Activated CD8-positive, alpha-beta memory T cell treated with anti-CD3 and anti-CD28 coated beads, Interleukin-2, amount 50 U/mL, for 48 hours (primary cell): ENCODE results near the gene COPS6.

Source experiments
- DNase-seq: peaks from one replicate; pipeline ENCODE4 v3.0.0-alpha.2; 2020

Gene COPS6

GRCh38 chr7:100080907-100081534 lies 7.7 kb upstream of the COPS6 start:
- DNase-seq, result no peak

GRCh38 chr7:100081535-100082102 lies 7.2 kb upstream of the COPS6 start, which contains the start of gene ZNF3:
ZNF3 (minus strand) TSS chr7:100081723; CDS start chr7:100077357, 4,366 bp downstream.
- peak; percentile 99 for DNase-seq

- DNase-seq, result no peak
These were observed 5.8 kb upstream of the COPS6 start for GRCh38 chr7:100082978-100083377.

GRCh38 chr7:100085515-100085914 lies 3.3 kb upstream of the COPS6 start:
- DNase-seq, result no peak

DNA sequence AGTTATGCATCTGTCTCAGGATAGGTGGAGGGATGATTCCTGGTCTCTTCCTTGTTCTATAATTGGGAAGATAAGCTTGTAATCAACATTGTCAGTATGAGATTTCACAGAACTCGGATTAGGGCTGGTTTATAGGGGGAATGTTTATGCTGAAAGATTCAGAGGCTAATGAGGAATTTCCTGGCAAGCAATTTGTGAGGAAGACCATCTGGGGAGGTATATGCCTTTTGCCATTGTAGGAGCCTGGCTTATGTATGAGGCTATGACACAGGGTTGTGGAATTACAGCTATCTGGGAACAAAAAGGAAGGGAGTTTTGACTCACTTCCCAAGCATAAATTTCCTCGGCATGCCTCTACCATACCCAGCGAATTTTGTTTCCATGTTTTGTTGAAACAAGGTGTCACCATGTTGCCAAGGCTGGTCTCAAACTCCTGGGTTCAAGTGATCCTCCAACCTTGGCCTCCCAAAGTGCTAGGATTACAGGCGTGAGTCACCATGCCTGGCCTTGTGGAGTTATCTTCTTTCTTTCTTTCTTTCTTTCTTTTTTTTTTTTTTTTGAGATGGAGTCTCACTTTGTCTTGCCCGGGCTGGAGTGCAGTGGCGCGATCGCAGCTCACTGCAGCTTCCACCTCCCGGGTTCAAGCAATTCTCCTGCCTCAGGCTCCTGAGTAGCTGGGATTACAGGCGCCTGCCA lies 1.6 kb upstream of the COPS6 start:
- DNase-seq, result no peak

GRCh38 chr7:100088095-100088620 lies 611 bp upstream of the COPS6 start:
- DNase-seq, result no peak

- no peak for DNase-seq
These were observed 858 bp downstream of the COPS6 start for GRCh38 chr7:100089458-100090196.

DNA sequence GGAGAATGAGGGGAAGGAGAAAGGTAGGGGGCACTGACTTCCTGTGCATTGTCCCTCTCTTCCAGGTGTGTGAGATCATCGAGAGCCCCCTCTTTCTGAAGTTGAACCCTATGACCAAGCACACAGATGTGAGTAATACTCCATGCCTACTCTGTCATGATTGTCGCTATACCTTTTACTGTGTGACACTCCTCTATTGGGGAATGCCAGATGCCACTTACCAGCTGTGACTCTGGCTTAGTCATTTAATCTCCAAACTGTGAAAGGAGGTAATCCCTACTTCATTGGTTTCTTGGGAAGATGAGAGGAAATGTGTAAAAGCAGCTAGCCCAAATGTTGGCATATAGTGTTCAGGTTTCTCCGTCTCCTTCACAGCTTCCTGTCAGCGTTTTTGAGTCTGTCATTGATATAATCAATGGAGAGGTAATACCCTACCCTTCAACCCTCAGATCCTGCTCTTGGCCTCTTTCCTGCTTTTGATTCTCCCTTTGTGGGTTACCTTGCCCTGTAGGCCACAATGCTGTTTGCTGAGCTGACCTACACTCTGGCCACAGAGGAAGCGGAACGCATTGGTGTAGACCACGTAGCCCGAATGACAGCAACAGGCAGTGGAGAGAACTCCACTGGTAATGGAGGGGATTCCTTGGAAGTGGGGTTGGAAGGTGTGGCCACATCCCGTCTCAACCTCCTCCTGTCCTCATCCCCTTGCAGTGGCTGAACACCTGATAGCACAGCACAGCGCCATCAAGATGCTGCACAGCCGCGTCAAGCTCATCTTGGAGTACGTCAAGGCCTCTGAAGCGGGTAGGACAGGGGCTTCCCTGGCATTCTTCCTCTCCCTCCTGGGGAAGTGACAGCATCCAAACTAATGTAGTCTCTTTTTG lies 2.0 kb downstream of the COPS6 start:
- DNase-seq, result peak; percentile 71

DNA sequence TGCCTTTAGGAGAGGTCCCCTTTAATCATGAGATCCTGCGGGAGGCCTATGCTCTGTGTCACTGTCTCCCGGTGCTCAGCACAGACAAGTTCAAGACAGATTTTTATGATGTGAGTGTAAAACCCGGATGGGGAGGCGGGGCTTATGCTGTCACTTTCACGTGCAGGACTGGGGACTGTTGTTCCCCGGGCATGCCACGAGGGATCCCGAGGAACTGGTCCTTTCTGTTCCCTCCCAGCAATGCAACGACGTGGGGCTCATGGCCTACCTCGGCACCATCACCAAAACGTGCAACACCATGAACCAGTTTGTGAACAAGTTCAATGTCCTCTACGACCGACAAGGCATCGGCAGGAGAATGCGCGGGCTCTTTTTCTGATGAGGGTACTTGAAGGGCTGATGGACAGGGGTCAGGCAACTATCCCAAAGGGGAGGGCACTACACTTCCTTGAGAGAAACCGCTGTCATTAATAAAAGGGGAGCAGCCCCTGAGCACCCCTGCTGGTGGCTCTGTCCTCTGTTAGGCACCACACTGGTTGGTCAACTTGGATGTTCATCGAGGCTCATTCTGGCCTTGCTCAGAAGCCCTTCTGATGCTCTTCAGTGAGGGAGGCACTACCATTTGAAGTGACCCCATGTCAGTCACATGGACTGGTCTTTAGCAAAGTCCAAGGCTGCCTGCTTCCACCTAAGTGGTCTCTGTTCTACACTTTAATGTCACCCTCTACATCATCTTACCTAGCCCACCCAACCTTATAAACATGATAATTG lies 2.8 kb downstream of the COPS6 start:
- peak; percentile 76 for DNase-seq

DNA sequence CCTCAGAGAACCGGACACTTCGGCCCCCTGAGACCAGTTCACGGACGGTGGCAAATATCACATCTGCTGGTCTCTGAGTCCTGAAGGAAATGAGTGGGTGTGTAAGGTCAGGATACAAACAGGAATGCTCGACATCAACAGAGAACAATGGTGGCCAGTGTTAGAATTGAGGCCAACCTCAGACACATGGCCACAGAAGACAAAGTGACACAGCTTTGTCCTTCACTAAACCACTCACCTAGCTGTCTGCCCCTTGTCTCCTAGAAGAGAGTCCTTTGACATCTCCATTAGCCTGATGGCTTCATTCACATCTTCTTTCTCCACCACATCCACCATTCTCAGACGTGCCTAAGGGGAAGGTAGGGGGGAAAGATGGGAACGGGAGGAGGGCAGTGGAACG lies 4.3 kb downstream of the COPS6 start:
- DNase-seq, result no peak

- no peak for DNase-seq
These were observed 4.7 kb downstream of the COPS6 start for GRCh38 chr7:100093498-100093897.

DNA sequence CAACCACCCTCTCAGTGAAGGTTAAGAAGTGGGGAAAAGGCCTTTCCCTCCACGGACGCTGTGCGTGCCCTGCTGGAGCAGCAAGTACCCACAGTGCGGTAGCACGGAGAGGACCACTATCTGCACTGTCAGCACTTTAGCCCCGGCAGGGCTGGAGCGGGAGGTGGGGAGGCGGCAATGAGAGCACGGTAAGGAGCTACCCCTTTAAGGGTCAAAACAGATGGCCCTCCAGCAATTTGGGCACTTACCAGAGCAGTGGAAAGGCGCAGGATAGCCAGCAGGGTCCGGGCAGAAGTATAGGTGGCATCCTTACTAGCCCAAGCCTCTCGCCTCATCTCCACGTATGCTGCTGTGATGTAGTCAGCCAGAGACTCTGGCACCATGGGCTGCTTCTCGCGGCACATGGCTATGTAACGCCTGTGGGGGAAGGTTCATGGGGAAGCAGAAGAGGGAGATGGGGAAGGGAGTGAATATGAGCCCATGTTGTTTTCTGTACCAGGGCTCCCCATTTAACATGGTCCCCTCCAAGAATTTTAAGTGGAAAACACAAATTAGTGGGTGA lies 5.2 kb downstream of the COPS6 start:
- no peak for DNase-seq

DNA sequence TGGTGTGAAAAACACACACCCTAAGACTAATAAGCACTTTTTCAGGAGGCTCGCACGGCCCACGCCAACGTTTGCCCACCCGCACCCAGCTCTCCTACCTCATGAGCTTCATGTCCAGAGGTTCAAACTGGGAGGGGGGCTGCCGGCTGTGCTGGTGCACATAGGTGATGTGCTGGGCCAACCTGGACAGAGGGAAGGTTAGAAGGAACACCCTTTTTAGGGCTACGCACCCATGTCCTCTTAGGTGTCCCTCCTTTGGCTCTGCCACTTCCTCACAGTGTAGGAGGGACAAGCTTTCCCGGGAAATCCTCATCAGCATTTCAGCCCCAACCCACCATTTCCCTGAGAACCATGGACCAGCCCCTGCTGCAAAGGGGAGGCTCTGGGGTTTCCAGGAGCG lies 6.5 kb downstream of the COPS6 start:
- DNase-seq, result no peak

DNA sequence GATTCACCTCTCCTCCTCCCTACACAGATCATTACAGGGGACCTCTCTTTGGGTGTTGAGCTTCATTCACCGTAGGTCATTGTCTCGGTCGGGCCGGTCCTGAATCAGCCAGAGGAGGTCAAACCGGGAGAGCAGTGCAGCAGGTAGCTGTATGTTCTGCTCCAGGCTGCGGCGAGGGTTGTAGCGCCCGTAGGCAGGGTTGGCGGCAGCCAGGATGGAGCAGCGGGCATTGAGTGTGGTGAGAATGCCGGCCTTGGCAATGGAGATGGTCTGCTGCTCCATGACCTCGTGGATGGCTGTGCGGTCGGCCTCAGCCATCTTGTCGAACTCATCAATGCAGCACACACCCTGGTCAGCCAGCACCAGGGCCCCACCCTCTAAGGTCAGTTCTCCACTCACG lies 6.9 kb downstream of the COPS6 start:
- no peak for DNase-seq

- no peak for DNase-seq
These were observed 10.1 kb downstream of the COPS6 start for GRCh38 chr7:100098913-100099312.

GRCh38 chr7:100099452-100099851 lies 10.7 kb downstream of the COPS6 start:
- DNase-seq, result no peak

- DNase-seq, result peak; percentile 93
These were observed 11.7 kb downstream of the COPS6 start for GRCh38 chr7:100100420-100101015.

DNA sequence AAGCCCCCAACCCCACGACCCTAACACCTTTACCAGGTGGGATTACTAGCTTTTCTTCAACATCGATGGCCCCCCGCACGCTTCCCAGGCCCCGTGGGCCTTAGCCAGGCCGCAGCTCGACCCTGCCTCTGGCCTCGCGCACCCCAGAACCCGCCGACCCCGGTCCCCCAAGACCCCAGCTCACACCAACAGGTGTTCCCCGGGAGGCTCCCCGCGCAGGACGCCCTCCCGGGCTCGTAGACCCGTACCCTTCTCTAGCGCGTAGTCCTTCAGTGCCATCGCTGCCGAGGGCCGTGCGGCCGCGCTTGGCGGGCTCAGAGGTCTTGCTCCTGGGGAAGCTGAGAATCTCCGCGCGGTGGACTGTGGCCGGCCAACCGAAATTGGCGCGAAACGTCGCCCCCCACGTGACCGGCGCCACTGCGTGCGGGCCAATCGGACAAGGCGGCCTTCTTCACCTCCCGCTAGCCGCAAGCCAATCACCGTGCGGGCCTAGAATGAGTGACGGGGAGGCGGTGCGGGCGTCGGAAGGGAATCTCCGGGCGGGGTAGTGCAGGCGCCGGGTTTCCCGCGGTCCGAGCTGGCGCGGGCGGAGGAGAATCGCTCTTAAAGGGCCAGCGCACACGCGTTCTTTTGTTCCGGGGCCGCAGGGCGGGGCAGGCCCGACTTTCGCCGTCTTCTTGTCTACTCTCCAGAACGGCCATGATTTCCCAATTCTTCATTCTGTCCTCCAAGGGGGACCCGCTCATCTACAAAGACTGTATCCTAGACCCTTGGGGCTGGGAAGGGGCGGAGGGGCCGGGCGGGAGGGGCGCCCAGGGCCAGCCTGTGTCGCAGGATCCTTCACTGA lies 12.5 kb downstream of the COPS6 start, which contains the start of the genes AP4M1 and MCM7:
Gene AP4M1, plus strand, starts transcription at position 628 of the 847 bp plus-strand sequence. Its CDS starts 72 bp downstream, at position 700.
Gene MCM7, minus strand, starts transcription at position 382 of the 847 bp plus-strand sequence. Its CDS starts 103 bp downstream, at position 279.
- peak; percentile 98 for DNase-seq
